NCI-H460 (cell line): Measurements from ENCODE around the gene KCNQ4. TPM values are rescaled to one million over a fixed set of nuclear protein-coding genes. Genes with fewer than 3 reads are reported as not detected.

Experiments used
- DNase-seq: peaks from one replicate; pipeline ENCODE4 v3.0.0-alpha.2; 2016; ENCODE audit warnings: low read depth; ENCODE audit errors: extremely low read depth
- total RNA-seq: library from RNA; depleted of rRNA; stranded (reverse); fragments of >200 nt; shearing (Covaris generic); gene quantifications from 2 replicates; pipeline ENCODE4 v1.2.3, GENCODE V29; 2014

Gene KCNQ4
- total RNA-seq, 1 experiment from 2014 or later, result 0.74 TPM

DNA sequence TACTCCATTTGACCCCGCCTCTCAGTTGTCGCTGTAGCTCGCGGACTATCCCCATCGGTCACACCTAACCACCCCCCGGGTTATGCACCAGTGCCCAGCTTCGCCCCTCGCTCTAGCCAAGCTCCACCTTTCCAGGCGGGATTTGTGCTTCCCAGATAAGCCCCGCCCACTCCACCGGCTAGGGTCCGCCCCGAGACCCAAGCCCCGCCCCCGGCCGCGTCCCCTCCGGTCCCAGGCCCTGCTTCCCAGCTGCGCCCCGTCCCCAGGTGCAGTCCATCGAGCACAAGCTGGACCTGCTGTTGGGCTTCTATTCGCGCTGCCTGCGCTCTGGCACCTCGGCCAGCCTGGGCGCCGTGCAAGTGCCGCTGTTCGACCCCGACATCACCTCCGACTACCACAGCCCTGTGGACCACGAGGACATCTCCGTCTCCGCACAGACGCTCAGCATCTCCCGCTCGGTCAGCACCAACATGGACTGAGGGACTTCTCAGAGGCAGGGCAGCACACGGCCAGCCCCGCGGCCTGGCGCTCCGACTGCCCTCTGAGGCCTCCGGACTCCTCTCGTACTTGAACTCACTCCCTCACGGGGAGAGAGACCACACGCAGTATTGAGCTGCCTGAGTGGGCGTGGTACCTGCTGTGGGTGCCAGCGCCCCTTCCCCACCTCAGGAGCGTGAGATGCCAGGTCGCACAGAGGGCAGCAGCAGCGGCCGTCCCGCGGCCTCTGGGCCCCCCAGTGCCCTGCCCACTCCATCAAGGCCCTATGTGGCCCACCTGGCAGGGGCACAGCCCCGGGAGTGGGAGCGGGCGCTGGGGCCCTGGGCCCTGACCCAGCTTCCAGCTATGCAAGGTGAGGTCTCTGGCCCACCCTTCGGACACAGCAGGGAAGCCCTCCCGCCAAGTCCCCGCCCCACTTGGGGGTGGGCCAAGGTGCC is 54.7 kb downstream of the KCNQ4 start:
- DNase-seq, result no peak

DNA sequence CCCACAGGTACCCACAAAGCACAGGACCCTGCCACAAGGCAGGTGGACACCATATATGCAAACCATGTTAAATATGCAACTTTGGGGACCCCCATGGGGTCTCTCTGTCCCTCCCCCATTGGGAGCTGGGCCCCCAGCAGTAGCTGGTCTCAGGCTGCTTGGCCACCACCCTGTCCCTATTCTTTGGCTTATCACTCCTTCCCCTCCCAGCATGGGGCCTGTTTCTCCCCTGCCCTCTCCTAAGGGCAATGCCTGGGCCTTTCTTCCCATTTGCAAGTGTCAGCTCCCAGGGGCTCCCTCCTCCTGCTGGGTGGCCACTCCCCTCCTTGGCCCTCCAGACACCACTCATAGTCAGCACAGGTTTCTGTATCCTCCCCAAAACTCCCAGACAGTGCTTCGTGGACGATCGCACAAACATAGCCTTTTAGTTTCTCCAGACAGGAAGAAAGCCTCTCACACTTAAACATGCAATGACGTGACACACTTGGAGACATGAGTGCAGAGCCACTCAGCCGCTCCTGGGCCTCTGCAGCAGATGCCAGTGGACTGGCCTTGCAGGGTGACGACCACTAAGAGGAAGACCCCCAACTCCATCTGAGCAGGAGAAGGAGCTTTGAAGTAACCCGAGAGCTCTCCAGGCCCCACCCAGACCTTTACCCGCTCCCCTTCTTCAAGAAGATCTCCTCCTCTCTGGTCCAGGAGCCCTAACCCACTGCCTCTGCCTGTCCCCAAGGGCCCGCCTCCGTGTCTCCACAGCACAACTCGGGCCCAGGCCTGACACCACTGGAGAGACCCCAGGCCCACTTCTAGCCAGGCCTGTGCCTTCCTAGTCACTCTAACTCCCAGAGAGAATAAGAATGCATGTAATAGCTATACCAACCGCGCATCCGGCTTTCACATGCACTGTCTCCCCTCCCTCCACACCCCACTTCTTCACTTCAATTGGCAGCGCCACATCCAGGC is 55.7 kb downstream of the KCNQ4 start:
- DNase-seq, result no peak

DNA sequence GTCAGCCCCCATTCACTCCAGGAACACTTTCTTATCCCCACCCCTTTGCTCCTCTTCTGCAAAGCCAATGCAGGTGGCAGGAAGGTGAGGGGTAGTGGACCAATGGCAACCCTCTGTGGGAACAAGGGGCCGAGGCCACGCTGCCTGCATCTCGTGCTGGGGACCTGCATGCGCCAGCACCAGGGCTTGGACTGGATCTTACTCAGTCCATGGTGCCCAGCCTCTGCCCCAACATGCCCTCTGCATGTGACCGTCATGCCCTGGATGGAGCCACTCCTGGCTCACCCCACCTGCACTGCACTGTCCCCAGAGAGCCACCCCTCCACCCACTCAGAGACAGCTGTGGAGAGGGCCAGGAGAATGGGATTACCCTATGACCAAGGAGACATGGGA is 56.4 kb downstream of the KCNQ4 start:
- DNase-seq, result no peak

DNA sequence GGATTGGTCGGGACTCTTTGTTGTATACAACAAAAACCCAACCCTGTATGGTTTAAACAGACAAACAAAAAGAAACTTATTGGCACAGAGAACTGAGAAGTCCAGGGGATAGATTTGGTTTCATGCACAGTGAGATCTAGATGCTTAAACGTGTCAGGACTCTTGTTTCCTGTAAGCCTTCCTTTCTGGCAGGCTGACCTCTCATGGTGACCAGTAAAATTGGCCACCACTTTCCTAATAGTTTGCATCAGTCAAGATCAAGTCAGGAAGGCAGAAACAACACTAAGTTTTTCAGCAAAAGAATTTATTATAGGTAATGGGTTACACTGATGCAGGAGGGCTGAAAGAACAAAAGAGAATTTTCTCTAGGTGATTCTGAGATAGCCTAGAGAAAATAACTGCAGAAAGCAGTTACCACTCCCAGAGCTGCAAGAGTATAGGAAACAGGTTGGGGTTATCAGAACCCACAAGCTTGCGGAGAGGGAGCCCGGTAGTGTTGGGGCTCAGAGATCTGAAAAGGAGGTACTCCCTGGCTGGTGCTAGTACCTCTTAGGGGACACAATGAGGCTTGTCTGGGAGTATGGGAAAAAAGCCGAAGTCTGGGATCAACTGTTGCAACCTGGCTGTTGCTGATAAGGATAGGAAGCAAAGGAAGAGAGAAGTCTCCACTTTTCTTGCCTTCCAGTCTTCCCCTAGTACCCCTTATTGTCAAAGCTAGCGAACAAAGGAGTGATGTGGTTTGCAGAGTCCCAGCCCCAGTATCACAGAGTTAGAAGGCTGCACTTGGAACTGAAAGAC is 57.1 kb downstream of the KCNQ4 start:
- no peak for DNase-seq

DNA sequence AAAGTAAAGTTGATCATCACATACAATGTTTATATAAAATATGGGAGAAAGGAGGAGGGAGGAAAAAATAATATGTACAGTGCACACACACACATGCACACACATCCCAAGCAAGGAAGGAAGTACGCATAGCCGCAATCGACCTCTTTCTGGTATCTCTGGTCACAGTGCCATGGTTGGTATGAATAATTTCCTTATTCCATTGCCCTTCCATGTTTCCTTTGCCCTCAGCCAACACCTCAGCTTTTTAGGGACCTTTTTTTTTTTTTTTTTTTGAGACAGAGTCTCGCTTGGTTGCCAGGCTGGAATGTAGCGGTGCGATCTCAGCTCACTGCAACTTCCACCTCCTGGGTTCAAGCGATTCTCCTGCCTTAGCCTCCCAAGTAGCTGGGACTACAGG is 58.0 kb downstream of the KCNQ4 start:
- DNase-seq, result no peak

DNA sequence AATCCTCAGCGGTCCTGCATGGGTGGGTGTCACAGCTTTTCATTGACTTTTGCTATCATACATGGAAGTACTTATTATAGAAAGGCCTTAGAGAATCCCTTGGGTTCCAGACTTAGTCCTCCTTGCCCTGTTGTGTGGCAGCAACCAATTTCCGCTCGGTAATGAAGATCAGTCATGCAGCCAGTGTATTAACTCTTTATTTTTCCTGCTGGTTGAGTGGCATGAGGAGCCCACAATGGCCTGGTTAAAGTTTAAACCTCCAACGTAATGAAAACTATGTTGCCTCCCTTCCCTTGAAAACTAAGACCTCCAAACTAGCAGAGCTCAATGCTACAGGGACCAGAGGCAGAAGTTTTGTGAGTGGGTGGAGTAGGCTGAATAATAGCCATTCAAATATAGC is 58.6 kb downstream of the KCNQ4 start:
- no peak for DNase-seq

DNA sequence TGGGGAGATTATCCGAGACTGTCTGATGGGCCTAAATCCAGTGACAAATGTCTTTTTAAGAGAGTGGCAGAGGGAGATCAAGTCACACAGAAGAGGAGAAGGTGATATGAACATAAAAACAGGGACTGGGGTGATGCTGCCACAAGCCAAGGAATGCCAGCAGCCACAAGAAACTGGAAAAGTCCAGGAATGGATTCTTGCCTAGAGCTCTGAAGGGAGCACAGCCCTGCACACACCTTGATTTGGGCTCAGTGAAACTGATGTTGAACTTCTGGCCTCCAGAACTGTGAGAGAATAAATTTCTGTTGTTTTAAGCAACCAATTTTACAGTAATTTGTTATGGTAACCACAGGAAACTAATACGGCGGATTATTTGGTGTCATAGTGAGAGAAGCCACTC is 59.1 kb downstream of the KCNQ4 start:
- DNase-seq, result no peak

DNA sequence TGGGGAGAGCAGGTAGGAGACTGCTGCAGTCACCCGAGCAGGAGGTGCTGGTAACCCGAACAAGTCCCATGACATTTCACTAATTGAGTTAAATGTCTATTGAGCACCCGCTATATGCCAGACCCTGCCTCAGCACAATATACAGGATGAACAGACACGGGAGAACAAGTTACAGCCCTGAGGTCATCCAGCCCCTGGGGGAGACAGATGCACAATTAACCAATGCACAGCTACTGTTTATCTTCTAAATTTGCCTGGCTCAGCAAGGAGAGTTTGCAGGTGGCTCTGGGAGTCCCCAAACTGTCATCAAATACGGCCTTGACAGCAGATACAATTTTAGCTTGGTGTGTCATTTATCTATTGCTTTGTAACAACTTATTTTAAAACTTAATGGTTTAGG is 60.5 kb downstream of the KCNQ4 start:
- DNase-seq, result no peak

DNA sequence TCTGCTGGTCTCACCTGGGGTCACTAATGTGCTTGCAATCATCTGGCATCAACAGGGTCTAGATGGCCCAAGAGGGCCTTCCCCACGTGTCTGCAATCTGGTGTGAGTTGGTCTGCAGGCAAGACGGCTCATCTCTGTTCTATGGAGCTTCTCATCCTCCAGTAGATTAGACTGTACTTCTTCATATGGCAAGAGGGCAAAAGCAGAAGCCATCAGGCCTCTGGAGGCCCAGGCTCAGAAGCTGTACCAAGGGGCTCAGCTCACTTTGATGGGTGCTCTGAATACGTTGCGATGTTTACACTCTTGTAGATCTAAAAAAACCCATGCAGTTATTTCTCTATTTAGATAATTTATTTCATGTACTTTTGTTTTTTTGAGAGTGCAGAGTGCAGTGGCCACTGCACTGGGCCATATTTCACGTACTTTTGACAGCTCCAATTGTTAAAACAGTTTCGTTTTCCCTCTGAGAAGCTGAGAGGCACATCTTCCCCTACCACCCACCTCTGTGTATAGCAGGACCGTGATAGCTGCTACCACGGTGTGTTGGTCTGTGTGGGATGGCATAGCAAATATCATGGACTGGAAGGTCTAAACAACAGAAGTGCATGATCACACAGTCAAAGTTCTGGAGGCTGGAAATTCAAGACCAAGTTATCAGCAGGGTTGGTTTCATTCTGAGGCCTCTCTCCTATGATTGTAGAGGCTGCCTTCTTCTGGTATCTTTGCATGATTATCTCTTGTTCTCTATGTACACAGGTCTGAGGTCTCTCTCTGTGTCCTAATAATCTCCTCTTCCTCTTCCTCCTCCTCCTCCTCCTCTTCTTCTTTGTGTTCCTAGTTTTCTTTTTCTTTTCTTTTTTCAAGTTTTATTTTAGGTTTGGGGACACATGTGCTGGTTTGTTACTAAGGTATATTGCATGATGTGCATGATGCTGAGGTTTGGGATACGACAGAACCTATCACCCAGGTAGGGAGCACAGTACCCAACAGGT is 61.6 kb downstream of the KCNQ4 start:
- no peak for DNase-seq

DNA sequence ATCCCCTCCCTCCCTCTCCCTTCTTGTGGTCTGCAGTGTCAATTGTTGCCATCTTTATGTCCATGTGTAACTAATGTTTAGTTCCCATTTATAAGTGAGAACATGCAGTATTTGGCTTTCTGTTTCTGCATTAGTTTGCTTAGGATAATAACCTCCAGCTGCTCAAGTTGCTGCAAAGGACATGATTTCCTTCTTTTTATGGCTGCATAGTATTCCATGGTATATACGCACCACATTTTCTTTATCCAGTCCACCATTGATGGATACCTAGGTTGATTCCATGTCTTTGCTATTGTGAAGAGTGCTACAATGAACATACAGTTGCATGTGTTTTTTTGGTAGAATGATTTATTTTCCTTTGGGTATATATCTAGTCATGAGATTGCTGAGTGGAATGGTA is 62.3 kb downstream of the KCNQ4 start:
- no peak for DNase-seq

DNA sequence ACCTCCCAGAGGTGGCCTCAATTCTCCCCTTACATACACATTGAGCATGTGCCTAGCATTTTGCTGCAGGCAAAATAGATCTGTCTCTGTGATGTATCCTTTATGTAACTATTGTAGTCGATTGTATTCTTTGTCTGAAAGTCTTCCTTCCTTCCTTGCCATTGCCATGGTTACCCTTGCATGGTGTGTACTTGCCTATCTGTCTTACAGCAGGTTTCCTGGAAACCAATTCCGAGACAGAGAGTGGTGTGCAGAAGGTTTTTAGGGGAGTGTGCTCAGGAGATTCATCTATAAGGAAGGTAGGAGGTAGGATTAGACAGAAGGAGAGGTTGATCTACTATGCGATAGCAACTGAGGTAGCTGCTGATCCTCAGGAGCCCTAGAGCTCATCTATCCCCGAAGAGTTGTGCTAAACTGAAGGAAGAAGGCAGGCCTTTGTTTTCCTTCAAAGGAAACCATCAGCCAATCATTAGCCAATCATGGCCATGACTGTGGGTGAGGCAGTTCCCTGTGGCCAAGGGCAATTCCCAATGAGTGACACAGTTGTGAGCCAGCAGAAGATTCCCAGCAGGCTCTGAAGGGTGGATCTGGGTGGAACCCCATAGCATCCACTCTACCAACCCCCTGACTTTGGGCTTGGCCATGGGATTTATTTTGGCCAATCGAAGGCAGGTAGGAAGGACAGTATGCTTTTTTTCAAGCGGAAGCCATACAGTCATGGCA is 63.6 kb downstream of the KCNQ4 start:
- no peak for DNase-seq

DNA sequence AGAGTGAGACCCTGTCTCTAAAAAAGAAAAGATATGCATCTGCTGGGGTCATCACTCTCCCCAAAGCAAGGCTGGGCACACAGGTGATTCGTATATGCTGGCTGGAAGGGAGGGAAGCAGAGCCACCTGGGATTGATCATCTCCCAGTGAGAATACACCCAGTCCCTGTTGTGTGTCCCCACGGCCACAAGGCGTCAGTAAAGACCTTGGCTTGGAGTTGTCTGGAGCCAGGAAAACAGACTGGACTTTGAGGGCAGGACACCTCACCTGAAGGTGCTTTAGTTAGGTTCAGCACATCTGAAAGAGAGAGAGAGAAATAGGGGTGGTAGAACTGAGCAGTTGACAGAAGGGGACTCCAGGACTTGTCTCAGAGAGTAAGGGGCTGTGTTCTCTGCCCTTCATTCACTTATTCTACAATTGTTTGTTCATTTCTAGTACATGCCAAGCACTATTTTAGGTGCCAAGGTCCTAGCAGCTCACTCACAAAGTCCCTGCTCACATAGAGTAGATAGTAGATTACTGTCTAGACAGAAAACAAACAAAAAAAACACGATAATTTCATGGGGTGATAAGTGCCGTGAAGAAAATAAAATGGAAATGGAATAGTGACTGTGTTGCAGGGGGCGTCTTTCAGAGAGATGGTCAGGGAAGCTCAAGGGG is 65.1 kb downstream of the KCNQ4 start:
- peak; percentile 72 for DNase-seq

DNA sequence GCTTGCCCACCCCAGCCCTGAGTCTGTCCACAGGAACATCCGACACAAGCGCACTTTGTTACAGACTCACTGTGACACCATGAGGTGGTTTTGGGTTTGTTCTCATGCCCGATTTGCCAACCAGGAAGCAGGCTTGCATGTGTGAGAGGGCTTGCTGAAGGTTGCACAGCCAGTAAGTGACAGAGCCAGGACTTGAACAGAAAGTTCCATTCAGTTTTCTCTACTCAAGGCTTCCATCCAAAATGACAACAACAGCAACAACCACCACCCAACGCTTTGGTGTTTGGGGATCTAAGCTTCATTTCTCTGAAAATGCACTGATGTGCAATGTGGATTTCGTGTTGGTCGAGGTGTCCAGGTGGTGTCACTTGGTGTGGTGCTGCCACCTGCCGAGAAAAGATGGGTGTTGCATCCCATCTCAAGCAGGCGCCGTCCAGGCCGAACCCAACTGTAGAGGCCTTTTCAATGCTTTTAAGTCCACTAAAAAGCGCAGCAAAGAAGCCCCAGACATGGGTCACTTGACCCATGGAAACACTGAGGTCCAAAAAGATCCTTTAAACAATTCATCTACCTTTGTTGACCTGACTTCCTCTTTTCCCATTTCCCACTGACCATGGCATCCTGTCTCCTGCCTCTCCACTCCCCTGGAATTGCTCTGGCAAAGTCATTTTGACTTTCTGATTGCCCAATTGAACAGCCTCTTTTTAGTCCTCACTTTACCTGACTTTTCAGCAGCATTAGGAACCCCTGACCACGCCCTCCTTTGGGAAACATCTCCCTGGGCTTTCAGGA is 66.4 kb downstream of the KCNQ4 start:
- peak; percentile 63 for DNase-seq

DNA sequence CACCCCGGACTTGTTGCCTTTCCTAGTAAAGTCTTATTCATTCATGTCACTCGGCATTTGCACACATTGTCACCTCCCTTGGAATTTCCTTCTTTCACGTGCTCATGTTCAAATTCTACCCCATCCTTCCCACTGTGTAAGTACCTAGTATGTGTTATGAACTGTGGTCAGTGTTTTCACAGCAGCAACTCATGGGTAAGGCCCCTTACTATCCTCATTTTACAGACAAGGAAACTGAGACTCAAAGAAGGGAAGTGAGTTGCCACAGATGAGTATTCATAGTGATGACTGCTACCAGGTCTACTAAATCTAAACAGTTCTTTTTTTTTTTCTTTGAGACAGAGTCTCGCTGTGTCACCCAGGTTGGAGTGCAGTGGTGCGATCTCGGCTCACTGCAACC is 68.1 kb downstream of the KCNQ4 start:
- no peak for DNase-seq

DNA sequence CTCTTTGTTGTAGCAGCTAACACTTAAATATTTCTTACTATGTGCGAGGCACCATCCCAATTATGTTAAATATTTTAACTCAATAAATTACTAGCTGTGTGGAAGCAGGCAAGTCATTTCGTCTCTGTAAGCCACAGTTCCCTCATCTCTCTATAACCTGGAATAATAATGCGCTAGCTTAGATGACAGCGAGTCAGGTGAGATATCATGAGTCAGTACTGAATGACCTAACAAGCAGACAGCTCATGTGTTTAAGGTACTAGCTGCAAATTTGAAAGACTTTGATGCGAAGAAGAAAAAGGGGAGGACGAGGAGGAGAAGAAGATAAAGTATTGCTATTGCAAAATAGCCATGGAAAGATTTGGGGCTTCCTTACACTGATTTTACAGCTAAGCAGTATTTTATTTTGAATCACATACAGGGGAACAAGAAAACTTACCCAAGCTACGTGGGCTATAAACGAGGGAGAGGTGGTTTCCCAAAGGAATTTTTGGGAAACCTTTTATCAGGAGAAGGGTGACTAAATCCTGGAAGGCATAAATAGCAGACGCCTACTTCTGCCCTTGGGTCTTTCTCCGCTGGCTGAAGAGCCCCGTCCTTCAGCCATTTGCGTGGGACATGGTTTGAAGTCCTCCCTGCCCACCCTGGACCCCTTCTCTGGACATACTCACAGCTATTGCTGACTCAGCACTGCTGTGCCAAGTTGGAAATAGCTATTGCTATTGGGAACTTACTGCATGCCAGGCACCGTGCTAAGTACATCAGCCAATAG is 69.7 kb downstream of the KCNQ4 start:
- no peak for DNase-seq

DNA sequence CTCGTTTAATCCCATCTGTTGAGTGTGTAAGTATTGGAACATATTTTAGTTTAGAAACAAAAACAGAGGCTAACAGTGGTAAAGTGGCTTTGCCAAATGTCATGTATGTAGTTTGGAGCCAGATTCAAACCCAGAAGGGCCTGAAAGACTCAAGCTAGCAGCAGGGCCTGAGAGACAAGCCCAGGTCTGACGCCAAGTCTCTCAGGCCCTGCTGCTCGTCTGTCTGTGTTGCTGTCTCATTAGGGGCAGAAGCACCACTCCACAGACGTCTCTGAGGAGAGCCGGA is 70.2 kb downstream of the KCNQ4 start:
- no peak for DNase-seq

DNA sequence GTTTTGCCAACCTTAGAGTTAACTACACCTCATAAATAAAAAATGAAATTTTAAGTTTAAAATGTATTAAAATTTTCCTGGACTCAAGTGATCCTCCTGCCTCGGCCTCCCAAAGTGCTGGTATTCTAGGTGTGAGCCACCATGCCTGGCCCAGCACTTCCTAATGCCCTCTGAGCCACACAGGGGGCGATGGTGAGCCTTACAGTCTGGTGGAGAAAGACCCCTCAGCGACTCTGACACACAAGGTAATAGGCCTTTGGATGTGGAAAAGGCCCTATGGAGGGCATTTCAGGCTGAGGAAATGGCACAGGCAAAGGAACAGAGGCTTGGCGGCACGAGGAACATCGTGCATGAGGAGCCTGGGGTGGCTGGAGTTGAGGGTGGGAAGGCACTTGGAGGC is 71.9 kb downstream of the KCNQ4 start:
- DNase-seq, result no peak
